ENCODE data around the gene GOT1.

GRCh38 chr10:99421233-99421739 is 9.1 kb downstream of the GOT1 start:
- no peak for TF ChIP-seq KDM1A (IDR thresholded peaks at IDR 0.05; ENCODE audit: borderline replicate concordance)
- TF ChIP-seq POLR2AphosphoS5 (IDR thresholded peaks at IDR 0.05; ENCODE audit: low read length) = no peak
- no peak for TF ChIP-seq PKNOX1 (IDR thresholded peaks at IDR 0.05)
- no peak for TF ChIP-seq RFX5 (IDR thresholded peaks at IDR 0.05; ENCODE audit: low read depth, low read length)
- TF ChIP-seq FOXM1 (IDR thresholded peaks at IDR 0.05; ENCODE audit: low read depth, low read length) = no peak
- no peak for TF ChIP-seq MAX (IDR thresholded peaks at IDR 0.05; ENCODE audit: low read depth, low read length)

All from GM12878 (cell line).